Natural killer cell (primary cell): ENCODE results near the gene CMIP. TPM values are rescaled to one million over a fixed set of nuclear protein-coding genes. Genes with fewer than 3 reads are reported as not detected.

ENCODE experiments used
- ATAC-seq, 3 donors: fragments of 150-1000 bp in 2 of 3; fragments of 200-7000 bp in 1 of 3; cut with Tn5 transposase; 1 replicate in 1 of 3; 2 replicates in 2 of 3; pipeline ENCODE4 v1.10.0; 2021; ENCODE audit warnings: mild to moderate bottlenecking in 2 of 3, moderate library complexity in 2 of 3
- DNase-seq, 2 donors: peaks; one replicate each; pipeline versions ENCODE4 v3.0.0 to v3.0.0-alpha.2; 2013 to 2021; ENCODE audit warnings: mixed read lengths in 1 of 2
- H3K27ac ChIP-seq: one replicate; pipeline ENCODE4 v1.5.1; 2013; ENCODE audit warnings: mild to moderate bottlenecking, low read length
- H3K27me3 ChIP-seq: one replicate; pipeline ENCODE4 v1.6.1; 2013; ENCODE audit warnings: low read length; ENCODE audit not compliant: control insufficient read depth, insufficient read depth
- H3K36me3 ChIP-seq: one replicate; pipeline ENCODE4 v1.6.1; 2013; ENCODE audit warnings: low read length; ENCODE audit not compliant: control insufficient read depth, insufficient read depth
- H3K4me1 ChIP-seq: one replicate; pipeline ENCODE4 v1.6.1; 2013; ENCODE audit warnings: low read length; ENCODE audit not compliant: control insufficient read depth, insufficient read depth
- H3K4me3 ChIP-seq: one replicate; pipeline ENCODE4 v1.5.1; 2013; ENCODE audit warnings: low read length
- H3K9me3 ChIP-seq: one replicate; pipeline ENCODE4 v1.6.1; 2013; ENCODE audit warnings: low read length; ENCODE audit not compliant: control insufficient read depth, insufficient read depth
- H3K27ac Mint-ChIP-seq, 2 donors: one replicate each; pipeline ENCODE4 v1.8.0; 2022; ENCODE audit warnings: mild to moderate bottlenecking in 2 of 2, mixed read lengths in 2 of 2, moderate library complexity in 1 of 2
- H3K27me3 Mint-ChIP-seq, 2 donors: one replicate each; pipeline ENCODE4 v1.8.0; 2022; ENCODE audit warnings: low read depth in 2 of 2, mixed read lengths in 2 of 2
- H3K36me3 Mint-ChIP-seq: one replicate; pipeline ENCODE4 v1.8.0; 2022; ENCODE audit warnings: mixed read lengths
- H3K4me1 Mint-ChIP-seq, 2 donors: one replicate each; pipeline ENCODE4 v1.8.0; 2022; ENCODE audit warnings: mixed read lengths in 2 of 2
- H3K4me3 Mint-ChIP-seq: one replicate; pipeline ENCODE4 v1.8.0; 2022; ENCODE audit warnings: mild to moderate bottlenecking, moderate library complexity, mixed read lengths
- H3K9me3 Mint-ChIP-seq, 2 donors: one replicate each; pipeline ENCODE4 v1.8.0; 2022; ENCODE audit warnings: mixed read lengths in 2 of 2
- CTCF ChIP-seq: fragments of 200-600 bp; IDR thresholded peaks from one replicate; pipeline ENCODE4 v1.8.0; 2022; ENCODE audit warnings: antibody characterized with exemption
- WGBS: methylation state at CpG from one replicate; pipeline ENCODE4 v1.1.7; 2013; ENCODE audit warnings: missing lambda C conversion rate; ENCODE audit not compliant: insufficient coverage; 5-methylcytosine and 5-hydroxymethylcytosine counted together
- intact Hi-C: fragments of 100-400 bp; cut with micrococcal nuclease; formaldehyde crosslinking; loops from one replicate; pipeline ENCODE4 v1.14.2; 2022
- total RNA-seq, 4 donors: library from RNA; stranded (reverse); fragments of 120-200 nt in 1 of 4; gene quantifications; one replicate each; pipeline versions ENCODE4 v1.2.3 to v1.2.4, GENCODE V29; 2013 to 2022

The CMIP gene
- total RNA-seq, 3 donors from 2014 or later (not counting 1 experiment from before 2014, with no cell fraction given): 88.2 to 115 (median 91.5) TPM

- Histone ChIP-seq H3K27me3 (no peaks in the 10 kb centered on the region), H3K9me3 (no peaks in the 10 kb centered on the region), H3K36me3 (peaks cover 5% of the 10 kb centered on the region), H3K4me3 (no peak overlapping the region), H3K4me1 (peaks cover 93% of the 10 kb centered on the region), H3K27ac (peak overlapping the region; percentile 38)
- TF ChIP-seq CTCF: no peak
- no peak for DNase-seq
- Mint-ChIP-seq H3K9me3 (no peaks in the 10 kb centered on the region), H3K27ac (peak overlapping the region; percentile 88 to 97), H3K36me3 (no peaks in the 10 kb centered on the region), H3K4me1 (peaks cover 81 to 97% of the 10 kb centered on the region in 2 donors), H3K27me3 (no peaks in the 10 kb centered on the region), H3K4me3 (peak overlapping the region; percentile 4)
- ATAC-seq: no peak
- 95% methylated on average over 13 of the region's 14 CpGs for WGBS
- intact Hi-C loops: no loop called here
These were observed 28.5 kb downstream of the CMIP start for GRCh38 chr16:81473066-81473488.

- intact Hi-C loops: no loop called here
- H3K4me3 ChIP-seq: no peak overlapping the region
- H3K27ac ChIP-seq: no peak overlapping the region
- no peaks in the 10 kb centered on the region for H3K9me3 ChIP-seq
- H3K27me3 ChIP-seq: no peaks in the 10 kb centered on the region
- peaks cover 93% of the 10 kb centered on the region for H3K4me1 ChIP-seq
- H3K27me3 Mint-ChIP-seq: no peaks in the 10 kb centered on the region
- no peak overlapping the region for H3K4me3 Mint-ChIP-seq
- peaks cover 5% of the 10 kb centered on the region for H3K36me3 ChIP-seq
- peaks cover 81 to 97% of the 10 kb centered on the region in 2 donors for H3K4me1 Mint-ChIP-seq
- no peaks in the 10 kb centered on the region for H3K9me3 Mint-ChIP-seq
- no peak for ATAC-seq
- no peaks in the 10 kb centered on the region for H3K36me3 Mint-ChIP-seq
- H3K27ac Mint-ChIP-seq: peak overlapping the region; percentile 88 to 97
- DNase-seq: no peak
- 93% methylated on average over 10 of the region's 10 CpGs for WGBS
- no peak for TF ChIP-seq CTCF
These were observed 28.9 kb downstream of the CMIP start for GRCh38 chr16:81473558-81473957.

- Mint-ChIP-seq H3K36me3 (no peaks in the 10 kb centered on the region), H3K4me3 (no peak overlapping the region), H3K9me3 (no peaks in the 10 kb centered on the region), H3K4me1 (peaks cover 81 to 97% of the 10 kb centered on the region in 2 donors), H3K27ac (peak overlapping the region; percentile 88 to 97), H3K27me3 (no peaks in the 10 kb centered on the region)
- no peak for TF ChIP-seq CTCF
- DNase-seq: no peak
- WGBS: 92% methylated on average over 20 of the region's 20 CpGs
- Histone ChIP-seq H3K4me1 (peaks cover 93% of the 10 kb centered on the region), H3K9me3 (no peaks in the 10 kb centered on the region), H3K27ac (peak overlapping the region; percentile 10), H3K4me3 (no peak overlapping the region), H3K27me3 (no peaks in the 10 kb centered on the region), H3K36me3 (peaks cover 5% of the 10 kb centered on the region)
- intact Hi-C loops: no loop called here
- no peak for ATAC-seq
These were observed 29.7 kb downstream of the CMIP start for GRCh38 chr16:81473969-81474959.
